Neural crest cell (in vitro differentiated cells): ENCODE measurements around the gene S1PR2. TPM values are rescaled to one million over a fixed set of nuclear protein-coding genes. Genes with fewer than 3 reads are reported as not detected.

Source experiments
- DNase-seq: peaks from one replicate; pipeline ENCODE4 v3.0.0; 2021; ENCODE audit warnings: low read depth, mixed read lengths, low spot score
- H3K27ac Mint-ChIP-seq: one replicate; pipeline ENCODE4 v1.8.0; 2021; ENCODE audit warnings: mild to moderate bottlenecking, mixed read lengths; ENCODE audit not compliant: unreplicated experiment
- H3K27me3 Mint-ChIP-seq: 2 replicates; pipeline ENCODE4 v1.8.0; 2021; ENCODE audit warnings: low read depth, mild to moderate bottlenecking, mixed read lengths
- H3K36me3 Mint-ChIP-seq: 2 replicates; pipeline ENCODE4 v1.8.0; 2021; ENCODE audit warnings: low read depth, mild to moderate bottlenecking, mixed read lengths
- H3K4me1 Mint-ChIP-seq: 2 replicates; pipeline ENCODE4 v1.8.0; 2021; ENCODE audit warnings: mixed read lengths
- H3K4me3 Mint-ChIP-seq: one replicate; pipeline ENCODE4 v1.8.0; 2021; ENCODE audit warnings: mild to moderate bottlenecking, mixed read lengths
- H3K9me3 Mint-ChIP-seq: 2 replicates; pipeline ENCODE4 v1.8.0; 2021; ENCODE audit warnings: mixed read lengths
- total RNA-seq: library from RNA; stranded (reverse); gene quantifications from 2 replicates; pipeline ENCODE4 v1.2.1, GENCODE V29; 2021
- TF ChIP-seq, protein P1 (sequence below): fragments of 200-600 bp; sonication (generic); conservative IDR thresholded peaks from 2 replicates; pipeline ENCODE4 v1.5.0; 2021; ENCODE audit warnings: antibody characterized with exemption, mild to moderate bottlenecking

Gene S1PR2
- total RNA-seq, 1 donor from 2014 or later = 24.8 TPM

DNA sequence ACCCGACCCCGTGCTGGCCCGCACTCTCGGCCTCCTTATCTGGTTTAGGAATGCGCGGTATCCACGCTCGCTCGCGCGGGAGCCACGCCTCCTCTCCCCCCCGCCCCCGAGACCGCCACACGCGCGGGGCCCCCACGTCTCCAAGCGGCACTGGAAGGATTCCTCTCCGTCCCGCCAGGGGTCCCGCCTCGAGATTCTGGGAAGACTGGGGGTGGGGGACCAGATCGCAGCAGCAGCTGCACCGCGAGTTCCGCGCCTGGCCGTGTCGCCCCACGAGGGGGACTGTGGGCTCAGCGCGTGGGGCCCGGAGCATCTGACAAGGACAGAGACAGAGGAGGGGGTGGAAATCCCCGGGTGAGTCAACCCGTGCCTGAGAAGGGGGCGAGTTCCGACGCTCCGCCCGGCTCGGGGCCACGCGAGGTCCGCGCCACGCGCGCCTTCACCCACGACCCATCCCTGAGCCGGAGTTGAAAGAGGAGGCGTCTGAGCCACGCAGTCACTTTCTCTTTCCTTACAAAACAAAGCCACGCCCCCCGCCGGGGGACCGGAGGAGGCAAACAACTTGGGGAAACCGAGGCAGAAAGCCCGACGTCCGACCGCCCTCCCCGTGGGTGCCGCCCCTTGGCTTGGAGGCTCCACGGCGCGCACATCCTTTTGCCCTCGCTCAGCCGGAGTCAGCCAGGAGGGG is 814 bp downstream of the S1PR2 start:
- peak overlapping the region; percentile 27 for H3K27ac Mint-ChIP-seq
- DNase-seq = peak; percentile 51
- H3K27me3 Mint-ChIP-seq = peaks cover 2% of the 10 kb centered on the region

DNA sequence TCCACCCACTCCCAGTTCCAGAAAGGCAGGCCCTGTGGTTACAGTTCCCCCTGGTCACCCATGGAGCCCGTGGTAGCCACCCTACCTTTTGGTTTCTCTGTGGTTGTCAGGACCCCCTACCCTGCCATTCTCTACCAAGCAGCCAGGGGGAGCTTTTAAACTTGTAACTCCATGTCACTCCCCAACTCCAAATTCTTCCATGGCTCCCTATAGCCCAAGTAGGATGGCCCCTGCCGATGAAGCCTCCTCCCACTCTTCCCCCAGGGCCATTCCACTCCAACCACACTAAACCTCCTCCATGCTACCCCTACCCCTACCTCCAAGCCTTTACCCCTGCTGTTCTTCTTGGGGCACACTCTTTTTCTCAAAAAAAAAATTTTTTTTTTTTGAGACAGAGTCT is 2.2 kb downstream of the S1PR2 start:
- DNase-seq = no peak
- no peaks in the 10 kb centered on the region for H3K9me3 Mint-ChIP-seq
- peaks cover 20% of the 10 kb centered on the region for H3K4me1 Mint-ChIP-seq
- peak overlapping the region; percentile 83 for H3K4me3 Mint-ChIP-seq
- peaks cover 4% of the 10 kb centered on the region for H3K36me3 Mint-ChIP-seq
- H3K27ac Mint-ChIP-seq = peak overlapping the region; percentile 35
- TF ChIP-seq, protein P1, sequence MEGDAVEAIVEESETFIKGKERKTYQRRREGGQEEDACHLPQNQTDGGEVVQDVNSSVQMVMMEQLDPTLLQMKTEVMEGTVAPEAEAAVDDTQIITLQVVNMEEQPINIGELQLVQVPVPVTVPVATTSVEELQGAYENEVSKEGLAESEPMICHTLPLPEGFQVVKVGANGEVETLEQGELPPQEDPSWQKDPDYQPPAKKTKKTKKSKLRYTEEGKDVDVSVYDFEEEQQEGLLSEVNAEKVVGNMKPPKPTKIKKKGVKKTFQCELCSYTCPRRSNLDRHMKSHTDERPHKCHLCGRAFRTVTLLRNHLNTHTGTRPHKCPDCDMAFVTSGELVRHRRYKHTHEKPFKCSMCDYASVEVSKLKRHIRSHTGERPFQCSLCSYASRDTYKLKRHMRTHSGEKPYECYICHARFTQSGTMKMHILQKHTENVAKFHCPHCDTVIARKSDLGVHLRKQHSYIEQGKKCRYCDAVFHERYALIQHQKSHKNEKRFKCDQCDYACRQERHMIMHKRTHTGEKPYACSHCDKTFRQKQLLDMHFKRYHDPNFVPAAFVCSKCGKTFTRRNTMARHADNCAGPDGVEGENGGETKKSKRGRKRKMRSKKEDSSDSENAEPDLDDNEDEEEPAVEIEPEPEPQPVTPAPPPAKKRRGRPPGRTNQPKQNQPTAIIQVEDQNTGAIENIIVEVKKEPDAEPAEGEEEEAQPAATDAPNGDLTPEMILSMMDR = peak; percentile 59
- peaks cover 2% of the 10 kb centered on the region for H3K27me3 Mint-ChIP-seq

More for the DNA sequence above, 814 bp downstream of the S1PR2 start:
- Mint-ChIP-seq H3K36me3 (no peaks in the 10 kb centered on the region), H3K4me1 (peaks cover 17% of the 10 kb centered on the region), H3K4me3 (peak overlapping the region; percentile 87), H3K9me3 (no peaks in the 10 kb centered on the region)
- TF ChIP-seq, protein P1 = peak; percentile 28

DNA sequence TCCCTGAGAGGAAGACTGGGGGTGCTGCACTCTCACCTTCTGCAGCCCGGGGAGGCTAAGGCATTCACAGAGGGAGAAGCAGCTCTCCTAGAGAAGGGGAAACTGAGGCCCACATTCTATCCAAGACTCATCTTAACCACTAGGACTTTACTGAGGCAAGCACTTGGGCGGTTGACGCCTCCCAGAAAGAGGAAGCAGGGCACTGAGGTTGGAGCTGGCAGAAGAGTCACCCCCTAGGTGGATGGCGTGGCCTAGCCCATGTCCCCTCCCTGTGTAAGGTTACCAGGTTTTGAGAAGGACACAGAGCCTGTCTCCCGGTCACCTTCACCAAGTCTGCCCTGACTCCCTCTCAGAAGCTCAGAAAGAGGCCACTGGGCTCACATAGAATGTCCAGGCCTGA is 2.7 kb downstream of the S1PR2 start:
- TF ChIP-seq, protein P1 = no peak
- H3K9me3 Mint-ChIP-seq = no peaks in the 10 kb centered on the region
- H3K27me3 Mint-ChIP-seq = peaks cover 2% of the 10 kb centered on the region
- peak overlapping the region; percentile 86 for H3K4me3 Mint-ChIP-seq
- no peak for DNase-seq
- peaks cover 5% of the 10 kb centered on the region for H3K36me3 Mint-ChIP-seq
- H3K27ac Mint-ChIP-seq = no peak overlapping the region
- H3K4me1 Mint-ChIP-seq = peaks cover 20% of the 10 kb centered on the region

DNA sequence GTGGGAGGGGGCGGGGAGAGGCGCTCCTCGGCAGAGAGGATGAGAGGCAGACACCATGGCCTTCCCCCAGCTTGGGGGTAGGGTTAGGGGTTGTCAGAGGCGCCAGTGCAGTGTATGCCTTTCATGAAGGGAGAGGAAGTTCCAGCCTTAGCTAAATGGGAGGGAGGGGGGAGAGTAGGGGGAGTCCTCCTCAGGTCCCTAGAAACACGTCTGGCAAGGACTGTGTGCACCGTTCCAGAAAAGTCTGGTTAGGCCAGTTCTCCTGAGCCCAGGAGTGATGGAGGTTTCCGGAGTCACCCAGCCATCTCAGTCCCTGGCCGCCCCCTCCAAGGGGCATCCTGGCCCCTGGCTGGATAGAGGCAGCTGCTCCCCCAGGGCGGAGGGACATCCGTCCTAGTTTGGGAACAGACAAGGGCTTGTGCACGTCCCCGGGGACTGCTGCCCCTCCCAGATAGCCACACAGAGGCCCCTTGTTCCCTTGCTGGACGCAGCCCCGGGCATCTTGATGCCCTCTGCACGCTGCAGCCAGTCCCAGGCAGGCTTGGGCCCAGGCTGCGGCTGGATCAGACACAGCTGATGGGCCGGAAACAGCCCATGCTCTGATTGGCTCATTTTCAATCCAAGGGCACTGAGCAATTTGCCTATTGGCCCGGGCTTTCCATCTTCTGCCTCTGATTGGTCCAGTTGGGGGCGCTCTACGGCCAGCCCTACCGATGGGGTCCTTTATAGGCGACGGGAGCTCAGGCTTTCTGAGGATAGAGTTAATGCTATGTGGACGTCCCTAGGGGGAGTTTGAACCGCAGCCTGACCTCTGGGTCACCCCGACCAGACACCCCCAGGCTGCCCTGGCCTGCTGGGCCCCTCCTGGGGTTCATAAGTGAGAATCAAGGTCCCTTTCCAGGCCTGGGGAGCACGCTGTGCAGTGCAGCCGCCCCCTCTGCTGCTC is 3.8 kb downstream of the S1PR2 start:
- Mint-ChIP-seq H3K4me3 (peak overlapping the region; percentile 86), H3K27ac (peak overlapping the region; percentile 43)

DNA sequence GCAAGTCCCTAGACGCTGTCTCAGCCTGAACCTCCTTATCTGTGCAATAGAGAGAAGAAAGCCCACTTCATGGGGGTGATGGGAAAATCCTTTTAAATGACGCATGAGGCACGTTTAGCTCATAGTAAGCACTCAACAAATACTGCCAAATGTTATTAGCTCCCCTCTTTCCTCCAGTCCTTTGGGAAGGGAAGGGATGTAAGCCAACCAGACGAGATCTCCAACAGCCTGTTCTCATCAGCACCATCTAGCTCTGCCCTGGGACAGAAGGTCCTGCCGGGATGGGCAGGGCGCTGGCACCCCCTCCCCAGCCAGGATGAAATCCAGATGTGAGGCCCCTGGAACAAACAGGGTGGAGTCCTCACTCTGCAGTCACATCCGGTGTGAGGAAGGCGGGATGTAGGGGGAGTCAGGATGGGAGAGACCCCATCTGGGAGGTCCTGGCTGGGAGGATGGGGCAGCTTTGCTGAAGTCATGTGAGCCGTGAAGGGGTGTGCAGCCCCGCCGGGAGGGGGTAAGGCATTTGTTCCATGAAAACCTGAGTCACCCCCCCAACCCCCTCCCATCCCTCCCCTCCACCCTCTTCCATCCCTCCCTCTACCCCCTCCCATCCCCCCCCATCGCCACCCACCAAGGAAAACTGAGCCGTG is 4.6 kb downstream of the S1PR2 start:
- TF ChIP-seq, protein P1 = no peak
- H3K36me3 Mint-ChIP-seq = peaks cover 5% of the 10 kb centered on the region
- DNase-seq = peak; percentile 36
- H3K4me1 Mint-ChIP-seq = peaks cover 20% of the 10 kb centered on the region
- H3K27ac Mint-ChIP-seq = peak overlapping the region; percentile 93
- H3K9me3 Mint-ChIP-seq = no peaks in the 10 kb centered on the region
- peaks cover 2% of the 10 kb centered on the region for H3K27me3 Mint-ChIP-seq
- H3K4me3 Mint-ChIP-seq = peak overlapping the region; percentile 86

More for the DNA sequence above, 3.8 kb downstream of the S1PR2 start:
- TF ChIP-seq, protein P1 = no peak
- H3K36me3 Mint-ChIP-seq = peaks cover 5% of the 10 kb centered on the region
- peaks cover 20% of the 10 kb centered on the region for H3K4me1 Mint-ChIP-seq
- H3K9me3 Mint-ChIP-seq = no peaks in the 10 kb centered on the region
- peak; percentile 60 for DNase-seq
- H3K27me3 Mint-ChIP-seq = peaks cover 2% of the 10 kb centered on the region
